Skin of body (tissue), 2 donors: Measurements from ENCODE around the gene TRIM71. TPM values are rescaled to one million over a fixed set of nuclear protein-coding genes. Genes with fewer than 3 reads are reported as not detected.
"Not testable (repeated sequence)": the region's sequence is repeated elsewhere in the genome, so short reads cannot be mapped to it uniquely, and the experiment has no call there.

ENCODE experiments used
- DNase-seq: peaks from one replicate; lab custom pipeline; 2025; lab: John Stamatoyannopoulos, UW
- total RNA-seq: library from RNA; depleted of rRNA; stranded (reverse); fragments of >200 nt; gene quantifications from one replicate; pipeline ENCODE4 v1.2.3, GENCODE V29; 2014

Gene TRIM71
- 0.69 TPM for total RNA-seq

DNA sequence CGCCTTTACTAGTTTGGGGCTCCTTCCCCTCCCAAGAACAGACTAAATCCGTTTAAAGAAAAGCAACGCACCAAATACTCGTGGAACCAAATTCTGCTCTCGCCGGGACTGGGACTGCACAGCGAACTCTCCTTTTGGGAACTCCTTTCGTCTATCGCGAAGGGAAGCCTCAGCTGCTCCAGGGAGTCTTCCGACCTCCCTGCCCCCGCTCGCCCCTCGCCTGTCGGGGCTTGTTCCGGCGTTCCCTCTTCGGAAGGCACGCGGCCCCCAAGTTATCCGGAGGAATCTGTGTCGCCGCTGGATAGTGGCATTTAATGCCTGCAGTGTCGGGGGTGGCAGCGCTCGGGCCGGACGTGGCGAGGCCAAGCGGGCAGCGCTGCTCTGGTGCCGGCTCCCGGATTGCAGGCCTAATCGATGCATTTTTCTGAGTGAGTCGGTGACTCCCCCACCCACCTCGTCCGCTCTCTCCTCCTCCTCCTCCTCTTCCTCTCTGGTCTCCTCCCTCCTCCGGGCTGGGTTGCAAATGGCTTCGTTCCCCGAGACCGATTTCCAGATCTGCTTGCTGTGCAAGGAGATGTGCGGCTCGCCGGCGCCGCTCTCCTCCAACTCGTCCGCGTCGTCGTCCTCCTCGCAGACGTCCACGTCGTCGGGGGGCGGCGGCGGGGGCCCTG, at the start of gene TRIM71:
Gene TRIM71, plus strand, starts transcription at position 440 of the 671 bp plus-strand sequence. Its CDS starts 84 bp downstream, at position 524.
- DNase-seq = no peak

DNA sequence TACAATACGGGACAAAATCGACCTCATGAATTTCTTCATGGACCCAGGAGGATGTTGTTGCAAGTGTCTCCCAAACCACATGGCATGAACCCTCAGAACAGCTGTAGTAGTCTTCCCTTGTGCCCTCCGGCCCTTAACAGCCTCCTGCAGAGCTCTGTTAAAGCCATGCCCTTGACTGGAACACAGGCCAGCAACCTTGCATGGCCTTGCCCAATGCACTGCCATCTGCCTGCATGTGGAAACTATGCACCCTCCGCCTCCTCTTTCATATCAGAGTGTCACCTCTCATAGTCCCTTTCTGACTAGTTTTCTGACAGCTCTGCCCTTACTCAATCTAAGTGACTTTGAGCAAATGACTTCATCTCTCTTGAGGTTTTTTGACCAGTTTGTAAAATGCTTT, 39.4 kb upstream of the TRIM71 start:
- no peak for DNase-seq

GRCh38 chr3:32780071-32780734, 37.6 kb upstream of the TRIM71 start:
- DNase-seq = no peak

- peak; percentile 37 for DNase-seq
Measured at GRCh38 chr3:32780735-32781210, 37.0 kb upstream of the TRIM71 start.

GRCh38 chr3:32781211-32781968, 36.4 kb upstream of the TRIM71 start:
- peak; percentile 49 for DNase-seq

GRCh38 chr3:32781969-32782270, 35.9 kb upstream of the TRIM71 start:
- DNase-seq = not testable (repeated sequence)

- no peak for DNase-seq
Measured at GRCh38 chr3:32782407-32782806, 35.4 kb upstream of the TRIM71 start.

GRCh38 chr3:32791833-32792232, 26.0 kb upstream of the TRIM71 start:
- no peak for DNase-seq

- DNase-seq = no peak
Measured at GRCh38 chr3:32794487-32795308, 23.1 kb upstream of the TRIM71 start.

- not testable (repeated sequence) for DNase-seq
Measured at GRCh38 chr3:32796384-32796950, 21.3 kb upstream of the TRIM71 start.

DNA sequence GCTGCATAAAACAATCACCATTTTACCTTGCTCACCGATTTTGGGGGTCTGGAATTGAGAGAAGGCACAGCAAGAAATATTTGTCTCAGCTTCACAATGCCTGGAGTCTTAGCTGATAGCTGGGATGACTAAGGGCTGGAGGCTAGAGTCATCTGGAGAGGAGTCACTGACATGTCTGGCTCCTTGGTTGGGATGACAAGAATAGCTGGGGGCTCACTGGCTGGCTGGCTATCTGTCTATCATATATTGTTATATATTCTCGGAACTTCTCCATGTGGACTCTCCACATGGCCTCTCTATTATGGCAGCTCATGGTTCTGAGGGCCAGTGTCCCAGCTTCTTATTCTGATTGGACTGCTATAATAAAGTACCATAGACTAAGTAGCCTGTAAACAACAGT, 20.0 kb upstream of the TRIM71 start:
- DNase-seq = no peak

GRCh38 chr3:32801440-32801839, 16.4 kb upstream of the TRIM71 start:
- not testable (repeated sequence) for DNase-seq

- no peak for DNase-seq
Measured at GRCh38 chr3:32813180-32813579, 4.6 kb upstream of the TRIM71 start.

GRCh38 chr3:32814361-32814760, 3.4 kb upstream of the TRIM71 start:
- no peak for DNase-seq

DNA sequence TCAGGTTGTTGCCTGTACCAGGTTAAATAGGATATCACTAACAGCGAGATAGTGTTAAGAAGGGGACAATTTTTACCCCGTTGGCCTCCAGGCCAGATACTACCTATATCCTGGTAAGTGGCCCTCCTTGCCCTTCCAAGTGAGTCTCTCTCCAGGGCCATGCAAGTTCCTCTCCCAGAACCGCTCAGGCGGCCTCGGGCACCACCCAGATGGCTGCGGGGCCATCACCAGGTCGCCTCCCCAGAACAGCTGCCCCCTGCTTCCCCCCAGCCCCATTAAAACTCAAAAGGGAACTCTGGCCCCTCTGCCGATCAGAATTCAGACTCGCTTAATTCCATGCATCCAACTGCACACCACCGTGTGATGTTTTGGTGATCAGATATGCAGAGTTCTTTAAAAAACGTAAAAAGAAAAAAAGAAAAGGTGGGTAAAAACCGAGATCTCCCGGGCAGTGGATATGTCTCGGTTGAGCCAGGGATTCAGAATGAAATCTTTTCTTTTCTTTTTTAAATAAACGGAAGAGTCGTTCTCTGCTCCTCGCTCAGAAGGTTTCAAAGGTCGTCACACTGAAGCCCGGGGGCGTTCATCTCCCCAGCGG, 1.9 kb upstream of the TRIM71 start:
- no peak for DNase-seq

- no peak for DNase-seq
Measured at GRCh38 chr3:32816439-32817256, 1.1 kb upstream of the TRIM71 start.

DNA sequence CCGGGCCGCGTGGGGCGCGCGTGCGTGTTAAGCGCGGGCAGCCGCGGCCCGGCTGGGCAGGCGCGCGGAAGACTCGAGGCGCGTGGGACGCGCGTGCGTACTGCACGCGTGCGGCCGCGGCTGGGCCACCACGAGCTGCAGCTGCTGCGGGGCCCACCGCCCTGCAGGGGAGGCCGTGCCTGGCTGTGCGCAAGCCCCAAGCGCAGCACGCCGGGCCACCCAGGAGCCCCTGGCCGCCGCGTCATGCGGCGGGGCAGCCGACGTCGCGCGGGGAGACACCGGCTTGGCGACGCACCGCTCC, 590 bp upstream of the TRIM71 start:
- DNase-seq = no peak

DNA sequence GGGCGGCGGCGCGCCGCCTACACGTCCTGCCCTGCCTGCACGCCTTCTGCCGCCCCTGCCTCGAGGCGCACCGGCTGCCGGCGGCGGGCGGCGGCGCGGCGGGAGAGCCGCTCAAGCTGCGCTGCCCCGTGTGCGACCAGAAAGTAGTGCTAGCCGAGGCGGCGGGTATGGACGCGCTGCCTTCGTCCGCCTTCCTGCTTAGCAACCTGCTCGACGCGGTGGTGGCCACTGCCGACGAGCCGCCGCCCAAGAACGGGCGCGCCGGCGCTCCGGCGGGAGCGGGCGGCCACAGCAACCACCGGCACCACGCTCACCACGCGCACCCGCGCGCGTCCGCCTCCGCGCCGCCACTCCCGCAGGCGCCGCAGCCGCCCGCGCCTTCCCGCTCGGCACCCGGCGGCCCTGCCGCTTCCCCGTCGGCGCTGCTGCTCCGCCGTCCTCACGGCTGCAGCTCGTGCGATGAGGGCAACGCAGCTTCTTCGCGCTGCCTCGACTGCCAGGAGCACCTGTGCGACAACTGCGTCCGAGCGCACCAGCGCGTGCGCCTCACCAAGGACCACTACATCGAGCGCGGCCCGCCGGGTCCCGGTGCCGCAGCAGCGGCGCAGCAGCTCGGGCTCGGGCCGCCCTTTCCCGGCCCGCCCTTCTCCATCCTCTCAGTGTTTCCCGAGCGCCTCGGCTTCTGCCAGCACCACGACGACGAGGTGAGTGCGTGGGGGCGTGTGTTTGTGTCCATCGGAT, 602 bp downstream of the TRIM71 start:
- DNase-seq = no peak

GRCh38 chr3:32818970-32819511, 1.2 kb downstream of the TRIM71 start:
- no peak for DNase-seq
